Measurements from ENCODE around the gene OR1N2. TPM values are rescaled to one million over a fixed set of nuclear protein-coding genes. Genes with fewer than 3 reads are reported as not detected.
"Not testable (repeated sequence)": the region's sequence is repeated elsewhere in the genome, so short reads cannot be mapped to it uniquely, and the experiment has no call there.

The OR1N2 gene
- total RNA-seq, 1 donor from 2014 or later, result not detected

- DNase-seq (ENCODE audit: low spot score in 2 of 2), result no peak
These were observed 26.3 kb upstream of the OR1N2 start for GRCh38 chr9:122526602-122527001.

GRCh38 chr9:122527193-122527592 lies 25.7 kb upstream of the OR1N2 start, which contains the start of gene OR1N1:
OR1N1 (minus strand) TSS chr9:122527293; CDS start chr9:122527293, 0 bp downstream.
- no peak within 1 kb of the TSS for H3K27ac ChIP-seq
- no peak within 1 kb of the TSS for H3K4me3 ChIP-seq
- no peak for TF ChIP-seq CTCF (IDR thresholded peaks at IDR 0.05)
- no peaks in the 10 kb centered on the region for H3K4me1 ChIP-seq
- H3K27me3 ChIP-seq, result no peaks in the 10 kb centered on the region
- DNase-seq (ENCODE audit: low spot score in 2 of 2), result no peak
- H3K36me3 ChIP-seq, result no peaks in the 10 kb centered on the region
- no peaks in the 10 kb centered on the region for H3K9me3 ChIP-seq
- intact Hi-C loops (cut with DNase I), result no loop called here

More at GRCh38 chr9:122526602-122527001, 26.3 kb upstream of the OR1N2 start:
- TF ChIP-seq CTCF (IDR thresholded peaks at IDR 0.05), result no peak
- no peaks in the 10 kb centered on the region for H3K4me1 ChIP-seq
- H3K4me3 ChIP-seq, result no peak overlapping the region
- H3K36me3 ChIP-seq, result no peaks in the 10 kb centered on the region
- no peaks in the 10 kb centered on the region for H3K27me3 ChIP-seq
- no peaks in the 10 kb centered on the region for H3K9me3 ChIP-seq
- intact Hi-C loops (cut with DNase I), result no loop called here
- H3K27ac ChIP-seq, result no peak overlapping the region

- H3K4me1 ChIP-seq; H3K27me3 ChIP-seq; H3K36me3 ChIP-seq; H3K4me3 ChIP-seq; intact Hi-C loops (cut with DNase I); H3K27ac ChIP-seq; H3K9me3 ChIP-seq; DNase-seq (ENCODE audit: low spot score in 2 of 2): not testable (repeated sequence)
These were observed 21.8 kb upstream of the OR1N2 start for GRCh38 chr9:122531157-122531556.

GRCh38 chr9:122536134-122536533 lies 16.8 kb upstream of the OR1N2 start:
- no peaks in the 10 kb centered on the region for H3K36me3 ChIP-seq
- H3K4me1 ChIP-seq, result no peaks in the 10 kb centered on the region
- intact Hi-C loops (cut with DNase I), result no loop called here
- no peak for TF ChIP-seq CTCF (IDR thresholded peaks at IDR 0.05)
- no peaks in the 10 kb centered on the region for H3K27me3 ChIP-seq
- peaks cover 0 to 2% of the 10 kb centered on the region in 2 donors for H3K9me3 ChIP-seq
- H3K27ac ChIP-seq, result no peak overlapping the region
- no peak overlapping the region for H3K4me3 ChIP-seq
- no peak for DNase-seq (ENCODE audit: low spot score in 2 of 2)

- H3K27ac ChIP-seq; intact Hi-C loops (cut with DNase I); H3K4me1 ChIP-seq; H3K36me3 ChIP-seq; H3K9me3 ChIP-seq; H3K4me3 ChIP-seq; DNase-seq (ENCODE audit: low spot score in 2 of 2); H3K27me3 ChIP-seq: not testable (repeated sequence)
These were observed 15.8 kb upstream of the OR1N2 start for GRCh38 chr9:122537066-122537465.

- no peaks in the 10 kb centered on the region for H3K36me3 ChIP-seq
- intact Hi-C loops (cut with DNase I), result no loop called here
- H3K4me3 ChIP-seq, result no peak overlapping the region
- H3K4me1 ChIP-seq, result no peaks in the 10 kb centered on the region
- H3K27ac ChIP-seq, result no peak overlapping the region
- DNase-seq (ENCODE audit: low spot score in 2 of 2), result no peak
- TF ChIP-seq CTCF (IDR thresholded peaks at IDR 0.05), result no peak
- H3K9me3 ChIP-seq, result peaks cover 0 to 2% of the 10 kb centered on the region in 2 donors
- no peaks in the 10 kb centered on the region for H3K27me3 ChIP-seq
These were observed 14.2 kb upstream of the OR1N2 start for GRCh38 chr9:122538757-122539156.

GRCh38 chr9:122546196-122546595 lies 6.7 kb upstream of the OR1N2 start:
- H3K9me3 ChIP-seq, result no peaks in the 10 kb centered on the region
- no peaks in the 10 kb centered on the region for H3K36me3 ChIP-seq
- no peak for TF ChIP-seq CTCF (IDR thresholded peaks at IDR 0.05)
- DNase-seq (ENCODE audit: low spot score in 2 of 2), result no peak
- no peak overlapping the region for H3K4me3 ChIP-seq
- no peaks in the 10 kb centered on the region for H3K4me1 ChIP-seq
- no peak overlapping the region for H3K27ac ChIP-seq
- intact Hi-C loops (cut with DNase I), result no loop called here
- H3K27me3 ChIP-seq, result no peaks in the 10 kb centered on the region
